NCI-H446 (cell line): Measurements from ENCODE around the gene SORL1.

Experiments used
- DNase-seq, 2 experiments: peaks; one replicate each; lab custom pipeline; 2025; lab: John Stamatoyannopoulos, UW

SORL1 gene

GRCh38 chr11:121453589-121454299, 1.6 kb downstream of the SORL1 start:
- no peak for DNase-seq

- no peak for DNase-seq
These were observed 3.0 kb downstream of the SORL1 start for GRCh38 chr11:121455115-121455514.

GRCh38 chr11:121456151-121456550, 4.0 kb downstream of the SORL1 start:
- no peak for DNase-seq

GRCh38 chr11:121456816-121457431, 4.8 kb downstream of the SORL1 start:
- DNase-seq, result no peak

GRCh38 chr11:121458551-121458950, 6.4 kb downstream of the SORL1 start:
- DNase-seq, result no peak

GRCh38 chr11:121459413-121460017, 7.4 kb downstream of the SORL1 start:
- no peak for DNase-seq

- DNase-seq, result no peak
These were observed 8.9 kb downstream of the SORL1 start for GRCh38 chr11:121460941-121461514.

- DNase-seq, result no peak
These were observed 9.7 kb downstream of the SORL1 start for GRCh38 chr11:121461843-121462242.

- no peak for DNase-seq
These were observed 11.7 kb downstream of the SORL1 start for GRCh38 chr11:121463689-121464335.

- DNase-seq, result peak; percentile 74 to 89
These were observed 12.3 kb downstream of the SORL1 start for GRCh38 chr11:121464352-121464946.

GRCh38 chr11:121465709-121466062, 13.6 kb downstream of the SORL1 start:
- DNase-seq, result peak in 1 of 2 experiments; percentile 53

- DNase-seq, result peak; percentile 66 to 96
These were observed 14.1 kb downstream of the SORL1 start for GRCh38 chr11:121466063-121466794.

GRCh38 chr11:121467471-121467870, 15.4 kb downstream of the SORL1 start:
- DNase-seq, result no peak

- DNase-seq, result no peak
These were observed 15.9 kb downstream of the SORL1 start for GRCh38 chr11:121467965-121468364.

- DNase-seq, result no peak
These were observed 17.8 kb downstream of the SORL1 start for GRCh38 chr11:121469910-121470309.

- no peak for DNase-seq
These were observed 19.1 kb downstream of the SORL1 start for GRCh38 chr11:121471167-121471566.

GRCh38 chr11:121472312-121472711, 20.2 kb downstream of the SORL1 start:
- DNase-seq, result no peak

GRCh38 chr11:121473064-121473777, 21.1 kb downstream of the SORL1 start:
- no peak for DNase-seq

GRCh38 chr11:121474680-121475079, 22.6 kb downstream of the SORL1 start:
- DNase-seq, result no peak

- no peak for DNase-seq
These were observed 24.4 kb downstream of the SORL1 start for GRCh38 chr11:121476379-121477032.
